Activated CD8-positive, alpha-beta T cell treated with anti-CD3 and anti-CD28 coated beads for 36 hours (primary cell): ENCODE measurements around the gene HYAL2. TPM values are rescaled to one million over a fixed set of nuclear protein-coding genes. Genes with fewer than 3 reads are reported as not detected.

Source experiments
- ATAC-seq: fragments of 200-7000 bp; cut with Tn5 transposase; one replicate; pipeline ENCODE4 v1.10.0; 2021; ENCODE audit warnings: mild to moderate bottlenecking, moderate library complexity
- CTCF ChIA-PET: fragments of 350-600 bp; sonication (Branson Sonifier 250); formaldehyde crosslinking; loops from one replicate; lab custom pipeline; 2021; ENCODE audit warnings: antibody characterized with exemption; lab: Charles Lee
- POLR2A ChIA-PET: fragments of 350-600 bp; sonication (Branson Sonifier 250); formaldehyde crosslinking; loops from one replicate; lab custom pipeline; 2021; ENCODE audit warnings: antibody characterized with exemption; lab: Charles Lee
- DNase-seq: peaks from one replicate; pipeline ENCODE4 v3.0.0-alpha.2; 2020
- H3K27ac Mint-ChIP-seq: one replicate; pipeline ENCODE4 v1.8.0; 2021; ENCODE audit warnings: mild to moderate bottlenecking, mixed read lengths
- H3K27me3 Mint-ChIP-seq: one replicate; pipeline ENCODE4 v1.8.0; 2021; ENCODE audit warnings: mixed read lengths
- H3K36me3 Mint-ChIP-seq: one replicate; pipeline ENCODE4 v1.8.0; 2021; ENCODE audit warnings: low read depth, mixed read lengths
- H3K4me1 Mint-ChIP-seq: one replicate; pipeline ENCODE4 v1.8.0; 2021; ENCODE audit warnings: low read depth, mixed read lengths
- H3K4me3 Mint-ChIP-seq: one replicate; pipeline ENCODE4 v1.8.0; 2021; ENCODE audit warnings: mild to moderate bottlenecking, moderate library complexity, mixed read lengths
- H3K9me3 Mint-ChIP-seq: one replicate; pipeline ENCODE4 v1.8.0; 2021; ENCODE audit warnings: mixed read lengths
- CTCF ChIP-seq: fragments of 200-600 bp; IDR thresholded peaks from one replicate; pipeline ENCODE4 v1.8.0; 2022; ENCODE audit warnings: antibody characterized with exemption, mild to moderate bottlenecking
- intact Hi-C: fragments of 100-400 bp; cut with micrococcal nuclease; formaldehyde crosslinking; loops from one replicate; pipeline ENCODE4 v1.10.0; 2022
- total RNA-seq, 2 experiments: library from RNA; stranded (reverse); gene quantifications; one replicate each; pipeline ENCODE4 v1.2.3, GENCODE V29; 2021

The HYAL2 gene
- total RNA-seq, 2 experiments from 2014 or later: 3.9 to 4.1 TPM

GRCh38 chr3:50327943-50328691 is 5.6 kb upstream of the HYAL2 start, which contains the start of gene TUSC2:
TUSC2 (minus strand) TSS chr3:50328223; CDS start chr3:50328099, 124 bp downstream.
- DNase-seq: peak; percentile 99
- Mint-ChIP-seq H3K27ac (peak within 1 kb of the TSS; percentile 72), H3K9me3 (no peaks in the 10 kb centered on the region), H3K4me3 (peak within 1 kb of the TSS; percentile 81), H3K27me3 (no peaks in the 10 kb centered on the region), H3K36me3 (peaks cover 31% of the 10 kb centered on the region), H3K4me1 (peaks cover 19% of the 10 kb centered on the region)
- intact Hi-C loops: no loop called here
- CTCF ChIA-PET: interaction anchor here (0.7 to 2.8 kb wide), 8 partner anchors 8 to 101 kb away, joined by 3 to 17 read pairs (median 7); partner anchors contain the start of genes HYAL3 and NAA80
- peak; percentile 94 for ATAC-seq
- TF ChIP-seq CTCF: no peak
- POLR2A ChIA-PET: interaction anchor here (0.8 to 3.2 kb wide), 12 partner anchors 8 to 52 kb away, joined by 3 to 51 read pairs (median 3); partner anchors contain the start of genes RASSF1 and ZMYND10

GRCh38 chr3:50327129-50327528 is 4.6 kb upstream of the HYAL2 start:
- H3K36me3 Mint-ChIP-seq: peaks cover 23% of the 10 kb centered on the region
- DNase-seq (no peak), ATAC-seq (no peak)
- H3K4me3 Mint-ChIP-seq: peak overlapping the region; percentile 81
- ChIA-PET CTCF (interaction anchor here (0.8 to 2.0 kb wide), 6 partner anchors 7 to 28 kb away, joined by 3 to 17 read pairs (median 7); partner anchors contain the start of genes HYAL3 and NAA80), POLR2A (interaction anchor here (1.0 to 3.2 kb wide), 7 partner anchors 8 to 51 kb away, joined by 3 to 51 read pairs (median 3); partner anchors contain the start of gene ZMYND10)
- TF ChIP-seq CTCF: no peak
- peak overlapping the region; percentile 71 for H3K27ac Mint-ChIP-seq
- H3K9me3 Mint-ChIP-seq: no peaks in the 10 kb centered on the region
- no peaks in the 10 kb centered on the region for H3K27me3 Mint-ChIP-seq
- H3K4me1 Mint-ChIP-seq: peaks cover 22% of the 10 kb centered on the region
- intact Hi-C loops: no loop called here

- H3K27ac Mint-ChIP-seq: no peak overlapping the region
- TF ChIP-seq CTCF: no peak
- CTCF ChIA-PET: interaction anchor here (0.6 to 1.2 kb wide), 2 partner anchors 27 to 79 kb away, joined by 3 read pairs; partner anchors contain the start of genes HYAL3 and NAA80
- ATAC-seq (no peak), DNase-seq (no peak)
- intact Hi-C loops: no loop called here
- H3K4me1 Mint-ChIP-seq: peaks cover 23% of the 10 kb centered on the region
- POLR2A ChIA-PET: interaction anchor here (13.4 kb wide), 1 partner anchor 10 kb away, joined by 126 read pairs; the partner anchor contains the start of gene RASSF1
- no peaks in the 10 kb centered on the region for H3K27me3 Mint-ChIP-seq
- H3K9me3 Mint-ChIP-seq: no peaks in the 10 kb centered on the region
- H3K36me3 Mint-ChIP-seq: peaks cover 13% of the 10 kb centered on the region
- peak overlapping the region; percentile 19 for H3K4me3 Mint-ChIP-seq
Measured at GRCh38 chr3:50326182-50326541, 3.6 kb upstream of the HYAL2 start.

- POLR2A ChIA-PET: interaction anchor here (13.4 kb wide), 1 partner anchor 10 kb away, joined by 126 read pairs; the partner anchor contains the start of gene RASSF1
- CTCF ChIA-PET: interaction anchor here (0.8 to 3.0 kb wide), 4 partner anchors 10 to 34 kb away, joined by 3 to 40 read pairs (median 6); partner anchors contain the start of genes HYAL3, IFRD2 and NAA80
Measured at GRCh38 chr3:50325497-50326181, 3.1 kb upstream of the HYAL2 start.

More at GRCh38 chr3:50325497-50326181, 3.1 kb upstream of the HYAL2 start:
- Mint-ChIP-seq H3K9me3 (no peaks in the 10 kb centered on the region), H3K4me1 (peaks cover 23% of the 10 kb centered on the region), H3K27me3 (no peaks in the 10 kb centered on the region), H3K27ac (no peak overlapping the region), H3K36me3 (peaks cover 9% of the 10 kb centered on the region), H3K4me3 (peak overlapping the region; percentile 19)
- no peak for ATAC-seq
- intact Hi-C loops: no loop called here
- no peak for TF ChIP-seq CTCF
- DNase-seq: no peak
